HG02610 (cell line): Measurements from ENCODE around the gene C1QL2.

Source experiments
- ATAC-seq: cut with Tn5 transposase; IDR thresholded peaks from one replicate; pipeline ENCODE4 v1.9.1; 2021; ENCODE audit warnings: mild to moderate bottlenecking, moderate library complexity; ENCODE audit not compliant: unreplicated experiment

Gene C1QL2

GRCh38 chr2:119158563-119159347, at the start of gene C1QL2:
Gene C1QL2, minus strand, starts transcription at chr2:119158751. Its CDS starts 482 bp downstream, at chr2:119158269.
- no peak for ATAC-seq

- ATAC-seq = no peak
These were observed 48.9 kb upstream of the C1QL2 start for GRCh38 chr2:119207447-119207846.

DNA sequence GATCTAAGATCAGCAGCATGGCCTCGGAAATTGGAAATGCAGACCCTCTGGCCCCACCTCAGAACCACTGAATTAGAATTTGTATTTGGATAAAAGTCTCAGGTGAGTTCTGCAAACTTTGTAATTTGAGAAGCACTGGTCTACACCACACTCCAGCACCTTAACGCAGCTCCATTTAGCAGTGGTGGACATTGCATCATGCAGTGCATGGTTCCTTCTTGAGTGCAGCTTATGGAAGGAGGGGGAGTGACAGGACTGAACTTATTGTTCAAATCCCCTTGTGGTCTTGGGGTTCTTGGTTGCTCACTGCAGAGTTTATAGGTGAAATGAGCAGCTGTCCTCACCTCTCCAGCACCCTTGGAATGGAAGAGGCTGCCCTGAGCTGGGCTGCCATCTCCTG, 47.6 kb upstream of the C1QL2 start:
- ATAC-seq = no peak

- ATAC-seq = no peak
These were observed 46.6 kb upstream of the C1QL2 start for GRCh38 chr2:119205001-119205706.

GRCh38 chr2:119204525-119204924, 46.0 kb upstream of the C1QL2 start:
- no peak for ATAC-seq

DNA sequence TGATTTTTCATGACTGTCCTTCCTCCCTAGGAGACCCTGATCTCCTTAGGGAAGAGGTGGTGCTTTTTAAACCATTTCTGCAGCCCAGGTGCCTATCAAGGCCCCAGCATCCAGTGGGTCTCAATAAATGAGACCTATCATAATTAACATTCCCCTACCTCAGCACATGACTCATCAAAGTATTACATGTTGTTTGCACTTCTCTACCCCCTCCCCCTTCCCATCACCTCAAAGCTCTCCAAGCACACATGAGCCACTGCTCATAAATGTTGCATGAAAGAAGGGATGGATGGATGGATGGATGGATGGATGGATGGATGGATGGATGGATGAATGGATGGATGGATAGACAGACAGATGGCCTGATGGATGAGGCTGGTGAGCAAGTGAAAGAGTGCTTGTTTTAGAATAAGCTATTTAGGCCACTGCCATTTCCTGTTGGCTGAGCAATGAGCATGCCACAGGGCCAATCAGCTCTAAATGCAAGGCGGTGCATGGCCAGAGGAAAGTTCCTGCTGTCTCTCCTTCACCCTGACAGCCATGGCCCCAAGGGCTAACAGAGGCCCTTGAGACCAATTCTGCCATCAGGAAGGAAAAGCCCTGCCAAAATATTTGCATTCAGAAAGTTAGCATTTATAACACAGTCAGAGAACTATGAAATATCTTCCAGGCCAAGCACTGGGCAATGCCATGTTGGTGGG, 44.2 kb upstream of the C1QL2 start:
- ATAC-seq = no peak

- ATAC-seq = no peak
These were observed 43.3 kb upstream of the C1QL2 start for GRCh38 chr2:119201815-119202214.

GRCh38 chr2:119198240-119198840, 39.8 kb upstream of the C1QL2 start:
- ATAC-seq = no peak

DNA sequence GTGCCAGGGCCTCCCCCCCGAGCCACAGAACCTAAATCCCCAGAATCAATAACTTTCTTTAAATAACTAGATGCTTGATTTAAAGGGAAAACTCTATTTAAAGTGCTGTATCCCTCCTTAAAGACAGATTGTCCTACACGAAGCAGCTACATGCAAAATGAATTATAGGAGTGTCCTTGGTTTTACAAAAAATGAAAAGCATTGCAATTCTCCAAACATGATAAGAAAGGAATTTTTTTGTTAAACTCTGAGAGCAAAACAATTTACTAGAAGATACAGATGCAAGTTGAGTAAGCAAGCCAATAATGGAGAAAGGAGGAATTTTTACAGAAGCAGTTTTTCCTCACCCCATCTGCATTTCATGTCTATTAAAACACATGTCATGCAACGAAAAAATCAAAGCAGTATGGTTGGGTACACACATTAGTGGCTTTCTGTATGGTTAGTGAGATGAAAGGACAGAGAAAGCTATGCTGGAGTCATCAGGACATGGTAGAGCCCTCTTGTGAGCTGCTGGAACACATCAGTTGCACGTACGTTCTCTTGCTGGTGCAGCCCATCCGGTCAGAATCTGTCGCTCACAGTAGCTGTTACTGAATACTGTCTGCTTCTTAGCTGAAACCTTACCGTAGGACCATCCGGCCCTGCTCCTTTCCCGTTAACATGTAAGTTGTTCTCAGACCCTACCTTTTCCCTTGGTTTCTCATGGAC, 39.1 kb upstream of the C1QL2 start:
- no peak for ATAC-seq

DNA sequence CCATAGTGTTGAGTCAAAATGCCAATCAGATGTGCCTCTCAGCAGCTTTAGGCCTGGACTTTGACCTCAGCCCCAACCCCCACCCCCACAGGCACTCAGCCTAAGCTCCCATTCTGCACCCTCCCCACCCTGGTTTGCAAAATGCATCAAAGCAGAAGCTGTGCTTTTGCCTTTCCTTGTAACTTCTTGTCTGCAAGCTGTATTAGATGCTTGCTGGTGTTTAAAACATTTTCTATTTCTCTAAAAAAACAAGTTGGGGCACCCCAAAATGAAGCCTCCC, 38.5 kb upstream of the C1QL2 start:
- no peak for ATAC-seq

DNA sequence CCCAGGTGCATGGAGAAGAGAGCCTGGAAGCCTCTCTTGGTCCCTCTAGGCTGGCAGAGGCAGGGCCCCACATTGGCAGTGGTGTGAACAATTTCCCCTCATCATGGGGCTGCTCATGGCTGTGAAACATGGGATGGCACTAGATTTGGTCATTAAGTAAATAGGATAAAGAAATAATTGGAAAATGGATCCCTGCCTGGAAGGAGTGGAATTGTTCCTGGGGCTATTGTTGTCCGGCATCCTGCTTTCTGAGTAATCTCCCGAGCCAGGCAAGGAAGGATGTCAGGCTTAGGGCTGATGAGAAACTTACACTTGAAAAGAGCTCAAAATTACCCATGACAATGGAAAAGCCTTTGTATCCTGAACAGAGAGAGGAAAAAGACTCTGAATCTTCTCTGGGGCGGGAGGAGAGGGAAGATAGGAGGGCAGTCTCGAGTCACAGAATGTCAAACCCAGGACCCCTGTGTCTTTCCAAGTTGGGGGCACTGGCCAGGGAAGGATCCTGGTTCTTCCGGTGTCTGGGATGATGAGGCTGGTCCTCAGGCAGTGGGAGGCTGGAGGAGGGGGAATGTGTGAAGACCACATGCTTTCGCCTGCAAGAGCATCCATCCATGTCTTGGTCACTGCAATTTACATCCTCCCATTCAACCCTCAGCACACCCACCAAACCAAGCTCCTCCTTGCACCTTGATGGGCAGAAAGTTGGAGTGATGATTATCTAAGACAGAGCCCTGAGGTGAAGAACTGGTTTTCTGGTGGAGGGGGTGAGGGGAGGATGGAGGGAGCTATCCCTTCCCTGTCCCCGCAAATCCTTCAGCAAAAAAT, 38.0 kb upstream of the C1QL2 start:
- no peak for ATAC-seq

DNA sequence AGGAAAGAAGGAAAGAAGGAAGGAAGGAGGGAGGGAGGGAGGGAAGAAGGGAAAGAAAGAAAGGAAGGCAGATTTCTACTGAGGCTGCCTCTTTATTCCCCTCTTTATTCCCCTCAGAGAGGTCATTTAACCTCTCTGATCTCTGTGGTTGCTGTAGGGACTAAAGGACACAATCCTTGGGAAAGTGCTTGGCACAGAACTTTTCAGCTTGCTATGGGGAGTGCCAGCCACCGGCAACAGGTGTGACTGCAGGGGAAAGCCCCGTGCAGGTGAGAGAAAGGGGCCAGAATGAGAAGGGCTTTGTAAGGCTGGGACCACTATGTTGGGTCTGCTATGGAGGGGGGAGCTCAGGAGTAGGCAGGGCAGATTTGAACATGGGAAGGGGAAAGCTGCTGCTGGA, 37.3 kb upstream of the C1QL2 start:
- no peak for ATAC-seq

GRCh38 chr2:119195001-119195400, 36.5 kb upstream of the C1QL2 start:
- no peak for ATAC-seq

GRCh38 chr2:119192893-119193292, 34.3 kb upstream of the C1QL2 start:
- ATAC-seq = no peak

DNA sequence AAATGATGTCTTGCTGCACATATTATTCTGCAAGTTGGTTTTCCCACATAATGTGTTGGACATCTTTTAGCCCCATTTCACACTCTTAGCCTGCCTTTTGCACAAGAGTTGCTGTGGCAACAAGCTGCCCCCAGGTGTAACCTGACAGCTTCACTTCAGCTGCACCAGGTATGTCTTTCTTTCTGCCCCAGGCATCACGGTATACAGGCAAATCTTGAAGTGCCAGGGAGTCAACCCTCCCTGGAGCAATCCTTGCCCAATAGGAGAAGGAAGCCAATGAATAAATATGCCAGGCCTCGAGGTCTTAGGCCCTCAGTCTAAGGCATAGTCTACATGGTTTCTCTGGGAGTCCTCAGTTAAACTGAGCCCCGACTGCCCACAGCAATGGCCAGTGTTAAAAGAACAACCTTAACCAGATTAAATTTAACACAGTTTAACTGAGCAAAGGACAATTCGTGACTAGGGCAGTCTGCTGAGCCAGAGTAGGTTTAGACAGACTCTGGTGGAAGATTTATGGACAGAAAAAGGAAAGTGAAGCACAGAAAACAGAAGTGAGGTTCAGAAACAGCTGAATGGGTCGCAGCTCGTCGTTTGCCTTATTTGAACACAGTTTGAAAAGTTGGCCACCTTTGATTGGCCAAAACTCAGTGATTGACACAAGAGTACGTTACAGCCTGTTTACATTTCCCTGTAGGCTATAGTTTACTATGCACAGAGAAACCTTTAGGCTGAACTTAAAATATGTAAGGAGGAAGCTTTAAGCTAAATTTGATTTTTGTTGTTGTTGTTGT, 32.0 kb upstream of the C1QL2 start:
- ATAC-seq = no peak

DNA sequence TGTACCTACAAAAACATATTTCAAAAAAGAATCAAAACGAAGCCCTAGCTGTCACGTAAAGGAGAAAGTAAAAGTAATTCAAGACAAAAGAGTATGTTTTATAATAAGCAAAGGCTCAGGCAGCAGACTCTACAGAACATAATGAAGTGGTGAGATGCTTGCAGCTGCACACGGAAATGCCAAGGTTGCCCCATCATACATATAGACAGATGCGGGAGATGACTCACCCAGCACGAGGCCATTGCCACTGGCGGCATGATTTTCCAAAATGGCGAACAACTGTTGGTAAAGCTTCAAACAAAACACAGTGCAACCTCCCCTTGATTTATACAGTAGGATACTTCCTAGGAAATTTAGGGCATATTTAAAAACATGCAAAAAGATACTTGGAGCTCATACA, 26.0 kb upstream of the C1QL2 start:
- no peak for ATAC-seq

DNA sequence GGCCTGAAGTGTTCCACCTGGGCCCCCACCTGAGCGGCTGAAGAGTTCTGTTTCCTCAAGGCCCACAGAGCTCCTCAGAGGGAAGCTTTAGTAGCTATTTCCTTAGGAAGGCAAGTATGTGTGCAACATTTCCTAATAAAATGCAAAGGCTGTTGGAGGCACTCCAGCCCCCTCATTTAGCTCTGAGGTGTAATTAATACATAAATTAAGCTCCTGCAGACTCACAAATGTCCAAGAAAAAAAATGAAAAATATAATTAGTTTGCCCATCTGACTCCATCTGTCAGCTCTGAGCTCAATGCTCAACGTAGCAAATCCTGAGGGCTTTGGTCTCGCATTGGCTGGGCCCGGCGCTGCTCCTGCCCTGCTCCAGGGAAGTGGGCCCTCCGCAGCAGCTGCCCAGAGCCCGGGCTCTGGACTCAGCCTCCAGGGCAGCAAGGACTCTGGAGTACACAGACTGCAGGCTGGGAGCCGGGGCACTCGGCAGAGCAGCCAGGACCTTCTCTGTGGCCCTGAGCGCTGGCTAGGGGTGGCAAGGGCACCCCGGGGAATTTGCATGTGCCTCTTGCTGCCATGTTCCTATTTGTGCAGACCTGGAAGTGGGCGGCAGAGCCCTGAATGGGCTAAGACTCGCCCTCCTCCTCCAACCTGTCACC, 23.4 kb upstream of the C1QL2 start:
- ATAC-seq = no peak

- ATAC-seq = no peak
These were observed 22.8 kb upstream of the C1QL2 start for GRCh38 chr2:119181391-119181790.

DNA sequence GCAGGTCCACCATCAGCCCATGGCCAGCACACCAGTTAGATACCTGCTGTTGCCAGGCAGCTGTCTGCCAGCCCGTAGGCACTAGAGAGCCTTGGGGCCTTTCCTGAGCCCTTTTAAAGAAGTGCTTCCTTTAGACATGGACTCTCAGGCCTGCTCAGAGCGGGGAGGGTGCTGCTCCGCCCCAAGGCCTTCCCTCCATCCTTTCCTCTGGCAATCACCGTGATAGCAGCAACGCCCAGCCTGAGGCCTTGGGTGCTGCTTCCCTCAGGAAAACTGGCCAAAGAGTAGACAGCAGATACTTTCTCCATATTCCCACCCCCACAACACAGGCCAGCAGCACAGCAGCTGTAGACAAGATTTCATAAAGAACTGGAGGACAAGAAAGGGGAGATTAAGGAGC, 22.3 kb upstream of the C1QL2 start:
- no peak for ATAC-seq
